Cardiac fibroblast (primary cell): ENCODE measurements around the gene DAAM1.
A peak's percentile ranks its signal among the peaks of the same experiment; 100 is the strongest.

ENCODE experiments used
- DNase-seq, 2 donors: peaks; one replicate each; pipeline versions ENCODE4 v3.0.0 to v3.0.0-alpha.2; 2010; ENCODE audit warnings: low read depth in 2 of 2
- H3K4me3 ChIP-seq, 2 donors: replicated peaks in 1 of 2; 1 replicate in 1 of 2; 2 replicates in 1 of 2; pipeline ENCODE4 v1.5.1; 2011; ENCODE audit warnings: low read depth in 2 of 2, low read length in 2 of 2, mild to moderate bottlenecking in 2 of 2, moderate library complexity in 1 of 2
- CTCF ChIP-seq: IDR thresholded peaks from one replicate; pipeline ENCODE4 v1.5.1; 2011; ENCODE audit warnings: low read depth, mild to moderate bottlenecking, low read length, inconsistent platforms

The DAAM1 gene

GRCh38 chr14:59321626-59321949 lies 133.1 kb downstream of the DAAM1 start:
- H3K4me3 ChIP-seq: no peak overlapping the region
- DNase-seq: no peak
- no peak for TF ChIP-seq CTCF

DNA sequence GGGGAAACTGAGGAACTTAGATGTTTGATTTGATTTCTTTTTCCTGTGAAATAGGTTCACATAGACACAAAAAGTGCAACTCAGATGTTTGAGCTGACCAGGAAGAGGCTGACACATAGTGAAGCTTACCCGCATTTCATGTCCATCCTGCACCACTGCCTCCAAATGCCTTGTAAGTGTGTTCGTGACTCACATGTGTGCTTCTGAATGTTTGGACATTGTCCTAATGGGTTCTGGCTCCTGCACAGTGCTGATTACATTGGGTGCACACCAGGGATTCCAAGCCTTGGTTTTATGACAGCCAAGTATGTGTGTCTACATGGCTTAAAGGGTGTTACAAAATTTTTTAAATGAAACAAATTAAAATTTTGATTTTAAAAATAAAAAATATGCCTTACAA lies 137.4 kb downstream of the DAAM1 start:
- no peak for TF ChIP-seq CTCF
- peak in 1 of 2 donors; percentile 39 for DNase-seq
- H3K4me3 ChIP-seq: no peak overlapping the region

- no peak for TF ChIP-seq CTCF
- no peak for DNase-seq
- H3K4me3 ChIP-seq: no peak overlapping the region
Measured at GRCh38 chr14:59328454-59328853, 140.0 kb downstream of the DAAM1 start.

GRCh38 chr14:59330455-59330854 lies 142.0 kb downstream of the DAAM1 start:
- peak in 1 of 2 donors; percentile 15 for DNase-seq
- no peak overlapping the region for H3K4me3 ChIP-seq
- no peak for TF ChIP-seq CTCF

DNA sequence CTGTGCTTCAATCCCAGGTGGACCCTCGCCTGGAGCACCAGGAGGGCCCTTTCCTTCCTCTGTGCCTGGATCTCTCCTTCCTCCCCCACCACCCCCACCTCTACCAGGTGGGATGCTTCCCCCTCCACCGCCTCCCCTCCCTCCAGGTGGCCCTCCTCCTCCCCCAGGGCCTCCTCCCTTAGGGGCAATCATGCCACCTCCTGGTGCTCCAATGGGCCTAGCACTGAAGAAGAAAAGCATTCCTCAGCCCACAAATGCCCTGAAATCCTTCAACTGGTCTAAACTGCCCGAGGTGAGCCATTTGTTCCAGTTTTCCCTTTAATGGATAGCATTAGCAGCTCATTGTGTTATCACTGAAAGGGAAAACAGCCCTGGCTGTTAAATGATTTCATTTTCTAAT lies 142.8 kb downstream of the DAAM1 start:
- no peak for DNase-seq
- no peak overlapping the region for H3K4me3 ChIP-seq
- TF ChIP-seq CTCF: no peak

DNA sequence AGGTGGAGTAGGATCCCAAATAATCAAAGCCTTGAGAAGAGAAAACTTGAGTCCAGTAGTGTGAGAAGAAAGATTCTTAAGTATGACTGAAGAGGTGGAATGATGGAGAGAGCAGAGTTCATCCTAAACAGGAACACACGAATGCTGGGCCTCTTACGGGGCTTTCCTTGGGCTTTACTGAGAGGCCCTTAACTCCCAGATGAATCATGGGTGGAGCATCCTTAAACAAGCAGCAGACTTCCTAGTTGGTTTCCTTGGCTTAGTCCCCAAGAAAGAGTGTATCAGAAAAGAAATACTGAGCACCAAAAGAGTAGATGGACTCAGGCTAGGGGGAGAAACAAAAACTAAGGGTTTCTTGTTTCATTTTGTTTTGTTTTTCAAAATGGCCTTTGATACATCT lies 144.3 kb downstream of the DAAM1 start:
- H3K4me3 ChIP-seq: no peak overlapping the region
- peak; percentile 86 to 97 for DNase-seq

More for the DNA sequence above, 144.3 kb downstream of the DAAM1 start:
- TF ChIP-seq CTCF: no peak
